Measurements from ENCODE around the gene OCSTAMP.
A peak's percentile ranks its signal among the peaks of the same experiment; 100 is the strongest.

OCSTAMP gene

GRCh38 chr20:46552460-46553420 is 2.3 kb upstream of the OCSTAMP start:
- no peak for DNase-seq

- no peak for DNase-seq
Measured at GRCh38 chr20:46551522-46552381, 1.3 kb upstream of the OCSTAMP start.

- DNase-seq: no peak
Measured at GRCh38 chr20:46549188-46549972, 1.1 kb downstream of the OCSTAMP start.

GRCh38 chr20:46548688-46549087 is 1.8 kb downstream of the OCSTAMP start:
- DNase-seq: no peak

- no peak for DNase-seq
Measured at GRCh38 chr20:46547995-46548394, 2.5 kb downstream of the OCSTAMP start.

GRCh38 chr20:46546936-46547335 is 3.5 kb downstream of the OCSTAMP start:
- DNase-seq: no peak

GRCh38 chr20:46546298-46546697 is 4.2 kb downstream of the OCSTAMP start:
- DNase-seq: no peak

- no peak for DNase-seq
Measured at GRCh38 chr20:46545827-46546138, 4.7 kb downstream of the OCSTAMP start.

- no peak for DNase-seq
Measured at GRCh38 chr20:46545077-46545826, 5.2 kb downstream of the OCSTAMP start.

- no peak for DNase-seq
Measured at GRCh38 chr20:46544576-46544975, 5.9 kb downstream of the OCSTAMP start.

GRCh38 chr20:46543959-46544358 is 6.5 kb downstream of the OCSTAMP start:
- no peak for DNase-seq

- DNase-seq: no peak
Measured at GRCh38 chr20:46543033-46543432, 7.4 kb downstream of the OCSTAMP start.

- no peak for DNase-seq
Measured at GRCh38 chr20:46541229-46541935, 9.1 kb downstream of the OCSTAMP start.

- DNase-seq: no peak
Measured at GRCh38 chr20:46539113-46539512, 11.3 kb downstream of the OCSTAMP start.

GRCh38 chr20:46530640-46531039 is 19.8 kb downstream of the OCSTAMP start:
- DNase-seq: no peak

GRCh38 chr20:46523696-46524328 is 26.6 kb downstream of the OCSTAMP start:
- DNase-seq: no peak

- no peak for DNase-seq
Measured at GRCh38 chr20:46523108-46523507, 27.3 kb downstream of the OCSTAMP start.

GRCh38 chr20:46520976-46521579 is 29.4 kb downstream of the OCSTAMP start:
- DNase-seq: peak; percentile 18

GRCh38 chr20:46520540-46520939 is 29.9 kb downstream of the OCSTAMP start:
- DNase-seq: no peak

- no peak for DNase-seq
Measured at GRCh38 chr20:46519471-46520068, 30.9 kb downstream of the OCSTAMP start.
